ENCODE measurements around the gene FMNL3.

- TF ChIP-seq CTCF (conservative IDR thresholded peaks at IDR 0.05; ENCODE audit: low read depth in 2 of 2) = no peak
- no peak for TF ChIP-seq POLR2AphosphoS5 (IDR thresholded peaks at IDR 0.05; ENCODE audit: low read depth)
- no peak for TF ChIP-seq CREB1 (CRISPR knock-in tag; IDR thresholded peaks at IDR 0.05; ENCODE audit: low read depth)
- TF ChIP-seq NANOG (IDR thresholded peaks at IDR 0.05; ENCODE audit: borderline replicate concordance) = no peak
- no peak for TF ChIP-seq EZH2phosphoT487 (IDR thresholded peaks at IDR 0.05; ENCODE audit: unreplicated experiment)
- no peak for TF ChIP-seq EZH2 (IDR thresholded peaks at IDR 0.05; ENCODE audit: low read depth, unreplicated experiment)
- TF ChIP-seq STAT1 (IDR thresholded peaks at IDR 0.05; ENCODE audit: unreplicated experiment) = no peak
- no peak for TF ChIP-seq ZNF331 (CRISPR knock-in tag; IDR thresholded peaks at IDR 0.05; ENCODE audit: low read depth)
- TF ChIP-seq, protein P1, sequence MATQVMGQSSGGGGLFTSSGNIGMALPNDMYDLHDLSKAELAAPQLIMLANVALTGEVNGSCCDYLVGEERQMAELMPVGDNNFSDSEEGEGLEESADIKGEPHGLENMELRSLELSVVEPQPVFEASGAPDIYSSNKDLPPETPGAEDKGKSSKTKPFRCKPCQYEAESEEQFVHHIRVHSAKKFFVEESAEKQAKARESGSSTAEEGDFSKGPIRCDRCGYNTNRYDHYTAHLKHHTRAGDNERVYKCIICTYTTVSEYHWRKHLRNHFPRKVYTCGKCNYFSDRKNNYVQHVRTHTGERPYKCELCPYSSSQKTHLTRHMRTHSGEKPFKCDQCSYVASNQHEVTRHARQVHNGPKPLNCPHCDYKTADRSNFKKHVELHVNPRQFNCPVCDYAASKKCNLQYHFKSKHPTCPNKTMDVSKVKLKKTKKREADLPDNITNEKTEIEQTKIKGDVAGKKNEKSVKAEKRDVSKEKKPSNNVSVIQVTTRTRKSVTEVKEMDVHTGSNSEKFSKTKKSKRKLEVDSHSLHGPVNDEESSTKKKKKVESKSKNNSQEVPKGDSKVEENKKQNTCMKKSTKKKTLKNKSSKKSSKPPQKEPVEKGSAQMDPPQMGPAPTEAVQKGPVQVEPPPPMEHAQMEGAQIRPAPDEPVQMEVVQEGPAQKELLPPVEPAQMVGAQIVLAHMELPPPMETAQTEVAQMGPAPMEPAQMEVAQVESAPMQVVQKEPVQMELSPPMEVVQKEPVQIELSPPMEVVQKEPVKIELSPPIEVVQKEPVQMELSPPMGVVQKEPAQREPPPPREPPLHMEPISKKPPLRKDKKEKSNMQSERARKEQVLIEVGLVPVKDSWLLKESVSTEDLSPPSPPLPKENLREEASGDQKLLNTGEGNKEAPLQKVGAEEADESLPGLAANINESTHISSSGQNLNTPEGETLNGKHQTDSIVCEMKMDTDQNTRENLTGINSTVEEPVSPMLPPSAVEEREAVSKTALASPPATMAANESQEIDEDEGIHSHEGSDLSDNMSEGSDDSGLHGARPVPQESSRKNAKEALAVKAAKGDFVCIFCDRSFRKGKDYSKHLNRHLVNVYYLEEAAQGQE (IDR thresholded peaks at IDR 0.05; ENCODE audit: unreplicated experiment) = no peak
- TF ChIP-seq, protein P2, sequence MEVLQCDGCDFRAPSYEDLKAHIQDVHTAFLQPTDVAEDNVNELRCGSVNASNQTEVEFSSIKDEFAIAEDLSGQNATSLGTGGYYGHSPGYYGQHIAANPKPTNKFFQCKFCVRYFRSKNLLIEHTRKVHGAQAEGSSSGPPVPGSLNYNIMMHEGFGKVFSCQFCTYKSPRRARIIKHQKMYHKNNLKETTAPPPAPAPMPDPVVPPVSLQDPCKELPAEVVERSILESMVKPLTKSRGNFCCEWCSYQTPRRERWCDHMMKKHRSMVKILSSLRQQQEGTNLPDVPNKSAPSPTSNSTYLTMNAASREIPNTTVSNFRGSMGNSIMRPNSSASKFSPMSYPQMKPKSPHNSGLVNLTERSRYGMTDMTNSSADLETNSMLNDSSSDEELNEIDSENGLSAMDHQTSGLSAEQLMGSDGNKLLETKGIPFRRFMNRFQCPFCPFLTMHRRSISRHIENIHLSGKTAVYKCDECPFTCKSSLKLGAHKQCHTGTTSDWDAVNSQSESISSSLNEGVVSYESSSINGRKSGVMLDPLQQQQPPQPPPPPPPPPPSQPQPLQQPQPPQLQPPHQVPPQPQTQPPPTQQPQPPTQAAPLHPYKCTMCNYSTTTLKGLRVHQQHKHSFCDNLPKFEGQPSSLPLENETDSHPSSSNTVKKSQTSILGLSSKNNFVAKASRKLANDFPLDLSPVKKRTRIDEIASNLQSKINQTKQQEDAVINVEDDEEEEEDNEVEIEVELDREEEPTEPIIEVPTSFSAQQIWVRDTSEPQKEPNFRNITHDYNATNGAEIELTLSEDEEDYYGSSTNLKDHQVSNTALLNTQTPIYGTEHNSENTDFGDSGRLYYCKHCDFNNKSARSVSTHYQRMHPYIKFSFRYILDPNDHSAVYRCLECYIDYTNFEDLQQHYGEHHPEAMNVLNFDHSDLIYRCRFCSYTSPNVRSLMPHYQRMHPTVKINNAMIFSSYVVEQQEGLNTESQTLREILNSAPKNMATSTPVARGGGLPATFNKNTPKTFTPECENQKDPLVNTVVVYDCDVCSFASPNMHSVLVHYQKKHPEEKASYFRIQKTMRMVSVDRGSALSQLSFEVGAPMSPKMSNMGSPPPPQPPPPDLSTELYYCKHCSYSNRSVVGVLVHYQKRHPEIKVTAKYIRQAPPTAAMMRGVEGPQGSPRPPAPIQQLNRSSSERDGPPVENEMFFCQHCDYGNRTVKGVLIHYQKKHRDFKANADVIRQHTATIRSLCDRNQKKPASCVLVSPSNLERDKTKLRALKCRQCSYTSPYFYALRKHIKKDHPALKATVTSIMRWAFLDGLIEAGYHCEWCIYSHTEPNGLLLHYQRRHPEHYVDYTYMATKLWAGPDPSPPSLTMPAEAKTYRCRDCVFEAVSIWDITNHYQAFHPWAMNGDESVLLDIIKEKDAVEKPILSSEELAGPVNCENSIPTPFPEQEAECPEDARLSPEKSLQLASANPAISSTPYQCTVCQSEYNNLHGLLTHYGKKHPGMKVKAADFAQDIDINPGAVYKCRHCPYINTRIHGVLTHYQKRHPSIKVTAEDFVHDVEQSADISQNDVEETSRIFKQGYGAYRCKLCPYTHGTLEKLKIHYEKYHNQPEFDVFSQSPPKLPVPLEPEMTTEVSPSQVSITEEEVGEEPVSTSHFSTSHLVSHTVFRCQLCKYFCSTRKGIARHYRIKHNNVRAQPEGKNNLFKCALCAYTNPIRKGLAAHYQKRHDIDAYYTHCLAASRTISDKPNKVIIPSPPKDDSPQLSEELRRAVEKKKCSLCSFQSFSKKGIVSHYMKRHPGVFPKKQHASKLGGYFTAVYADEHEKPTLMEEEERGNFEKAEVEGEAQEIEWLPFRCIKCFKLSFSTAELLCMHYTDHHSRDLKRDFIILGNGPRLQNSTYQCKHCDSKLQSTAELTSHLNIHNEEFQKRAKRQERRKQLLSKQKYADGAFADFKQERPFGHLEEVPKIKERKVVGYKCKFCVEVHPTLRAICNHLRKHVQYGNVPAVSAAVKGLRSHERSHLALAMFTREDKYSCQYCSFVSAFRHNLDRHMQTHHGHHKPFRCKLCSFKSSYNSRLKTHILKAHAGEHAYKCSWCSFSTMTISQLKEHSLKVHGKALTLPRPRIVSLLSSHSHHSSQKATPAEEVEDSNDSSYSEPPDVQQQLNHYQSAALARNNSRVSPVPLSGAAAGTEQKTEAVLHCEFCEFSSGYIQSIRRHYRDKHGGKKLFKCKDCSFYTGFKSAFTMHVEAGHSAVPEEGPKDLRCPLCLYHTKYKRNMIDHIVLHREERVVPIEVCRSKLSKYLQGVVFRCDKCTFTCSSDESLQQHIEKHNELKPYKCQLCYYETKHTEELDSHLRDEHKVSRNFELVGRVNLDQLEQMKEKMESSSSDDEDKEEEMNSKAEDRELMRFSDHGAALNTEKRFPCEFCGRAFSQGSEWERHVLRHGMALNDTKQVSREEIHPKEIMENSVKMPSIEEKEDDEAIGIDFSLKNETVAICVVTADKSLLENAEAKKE (CRISPR knock-in tag; IDR thresholded peaks at IDR 0.05) = no peak
- TF ChIP-seq ETS1 (IDR thresholded peaks at IDR 0.05) = no peak
Observed at GRCh38 chr12:49654715-49655114, 52.5 kb downstream of the FMNL3 start.
